ENCODE results near the gene GLT6D1. TPM values are rescaled to one million over a fixed set of nuclear protein-coding genes. Genes with fewer than 3 reads are reported as not detected.

Gene GLT6D1
- total RNA-seq, 1 donor from 2014 or later: not detected

- Mint-ChIP-seq H3K36me3 (ENCODE audit: low read depth) (peaks cover 9% of the 10 kb centered on the region), H3K4me3 (ENCODE audit: unreplicated experiment) (no peak overlapping the region), H3K9me3 (ENCODE audit: low read depth) (peaks cover 22% of the 10 kb centered on the region), H3K4me1 (ENCODE audit: low read depth) (no peaks in the 10 kb centered on the region), H3K27ac (ENCODE audit: unreplicated experiment) (no peak overlapping the region), H3K27me3 (ENCODE audit: low read depth) (peaks cover 37% of the 10 kb centered on the region)
- DNase-seq (ENCODE audit: low spot score): no peak
- TF ChIP-seq CTCF (IDR thresholded peaks at IDR 0.05): no peak
Observed at GRCh38 chr9:135596211-135596610, 43.1 kb downstream of the GLT6D1 start.

- no peak overlapping the region for H3K4me3 Mint-ChIP-seq (ENCODE audit: unreplicated experiment)
- H3K9me3 Mint-ChIP-seq (ENCODE audit: low read depth): peaks cover 16% of the 10 kb centered on the region
- H3K4me1 Mint-ChIP-seq (ENCODE audit: low read depth): no peaks in the 10 kb centered on the region
- H3K36me3 Mint-ChIP-seq (ENCODE audit: low read depth): peaks cover 4% of the 10 kb centered on the region
- TF ChIP-seq CTCF (IDR thresholded peaks at IDR 0.05): no peak
- DNase-seq (ENCODE audit: low spot score): no peak
- peaks cover 21% of the 10 kb centered on the region for H3K27me3 Mint-ChIP-seq (ENCODE audit: low read depth)
- H3K27ac Mint-ChIP-seq (ENCODE audit: unreplicated experiment): no peak overlapping the region
Observed at GRCh38 chr9:135592625-135593024, 46.7 kb downstream of the GLT6D1 start.

GRCh38 chr9:135592331-135592590 lies 47.1 kb downstream of the GLT6D1 start:
- DNase-seq (ENCODE audit: low spot score): no peak
- H3K4me3 Mint-ChIP-seq (ENCODE audit: unreplicated experiment): no peak overlapping the region
- H3K27ac Mint-ChIP-seq (ENCODE audit: unreplicated experiment): no peak overlapping the region
- H3K9me3 Mint-ChIP-seq (ENCODE audit: low read depth): peaks cover 16% of the 10 kb centered on the region
- no peaks in the 10 kb centered on the region for H3K4me1 Mint-ChIP-seq (ENCODE audit: low read depth)
- peaks cover 4% of the 10 kb centered on the region for H3K36me3 Mint-ChIP-seq (ENCODE audit: low read depth)
- no peak for TF ChIP-seq CTCF (IDR thresholded peaks at IDR 0.05)
- peaks cover 21% of the 10 kb centered on the region for H3K27me3 Mint-ChIP-seq (ENCODE audit: low read depth)

GRCh38 chr9:135591506-135592330 lies 47.6 kb downstream of the GLT6D1 start:
- peaks cover 12% of the 10 kb centered on the region for H3K9me3 Mint-ChIP-seq (ENCODE audit: low read depth)
- no peak for DNase-seq (ENCODE audit: low spot score)
- H3K4me1 Mint-ChIP-seq (ENCODE audit: low read depth): no peaks in the 10 kb centered on the region
- H3K36me3 Mint-ChIP-seq (ENCODE audit: low read depth): peaks cover 4% of the 10 kb centered on the region
- TF ChIP-seq CTCF (IDR thresholded peaks at IDR 0.05): no peak
- no peak overlapping the region for H3K4me3 Mint-ChIP-seq (ENCODE audit: unreplicated experiment)
- H3K27ac Mint-ChIP-seq (ENCODE audit: unreplicated experiment): no peak overlapping the region
- peaks cover 17% of the 10 kb centered on the region for H3K27me3 Mint-ChIP-seq (ENCODE audit: low read depth)

GRCh38 chr9:135590486-135591079 lies 48.8 kb downstream of the GLT6D1 start:
- Mint-ChIP-seq H3K27me3 (ENCODE audit: low read depth) (peaks cover 13% of the 10 kb centered on the region), H3K4me3 (ENCODE audit: unreplicated experiment) (no peak overlapping the region), H3K36me3 (ENCODE audit: low read depth) (peaks cover 4% of the 10 kb centered on the region), H3K4me1 (ENCODE audit: low read depth) (no peaks in the 10 kb centered on the region), H3K9me3 (ENCODE audit: low read depth) (peaks cover 9% of the 10 kb centered on the region), H3K27ac (ENCODE audit: unreplicated experiment) (no peak overlapping the region)
- DNase-seq (ENCODE audit: low spot score): no peak
- TF ChIP-seq CTCF (IDR thresholded peaks at IDR 0.05): no peak

Data from chondrocyte (in vitro differentiated cells).